CD4-positive, alpha-beta T cell (primary cell): Measurements from ENCODE around the gene STX17. TPM values are rescaled to one million over a fixed set of nuclear protein-coding genes. Genes with fewer than 3 reads are reported as not detected.

Experiments
- ATAC-seq: fragments of 200-7000 bp; cut with Tn5 transposase; one replicate; pipeline ENCODE4 v1.10.0; 2022; ENCODE audit warnings: mild to moderate bottlenecking; ENCODE audit not compliant: poor library complexity
- CTCF ChIA-PET: fragments of 350-600 bp; sonication (Branson Sonifier 250); formaldehyde crosslinking; loops from one replicate; lab custom pipeline; 2021; ENCODE audit warnings: antibody characterized with exemption, inconsistent platforms; lab: Charles Lee
- POLR2A ChIA-PET: fragments of 350-600 bp; sonication (Branson Sonifier 250); formaldehyde crosslinking; loops from one replicate; lab custom pipeline; 2021; ENCODE audit warnings: antibody characterized with exemption, inconsistent platforms; lab: Charles Lee
- DNase-seq, 14 experiments: peaks; one replicate each; pipeline ENCODE4 v3.0.0-alpha.2; 2013 to 2020; ENCODE audit warnings: mixed read lengths in 2 of 14
- H3K27ac ChIP-seq, 2 donors: one replicate each; pipeline versions ENCODE4 v1.5.1 to v1.7.0; 2013; ENCODE audit warnings: low read length in 2 of 2, low read depth in 1 of 2, mild to moderate bottlenecking in 1 of 2
- H3K27me3 ChIP-seq, 2 experiments: 1 replicate in 1 of 2; 2 replicates in 1 of 2; pipeline versions ENCODE4 v1.6.1 to v1.7.0; 2013; ENCODE audit warnings: low read length in 2 of 2, control low read depth in 1 of 2, mild to moderate bottlenecking in 1 of 2, moderate library complexity in 1 of 2; ENCODE audit not compliant: insufficient read depth in 2 of 2, control insufficient read depth in 1 of 2
- H3K36me3 ChIP-seq: one replicate; pipeline ENCODE4 v1.6.1; 2013; ENCODE audit warnings: low read length, control low read depth; ENCODE audit not compliant: insufficient read depth
- H3K4me1 ChIP-seq: one replicate; pipeline ENCODE4 v1.6.1; 2013; ENCODE audit warnings: low read length, control low read depth; ENCODE audit not compliant: insufficient read depth
- H3K4me3 ChIP-seq: one replicate; pipeline ENCODE4 v1.5.1; 2013; ENCODE audit warnings: mild to moderate bottlenecking, low read length, moderate library complexity
- H3K9me3 ChIP-seq, 2 experiments: 1 replicate in 1 of 2; 2 replicates in 1 of 2; pipeline versions ENCODE4 v1.6.1 to v1.7.0; 2013; ENCODE audit warnings: low read length in 2 of 2, mild to moderate bottlenecking in 2 of 2, control low read depth in 1 of 2, moderate library complexity in 1 of 2; ENCODE audit not compliant: control insufficient read depth in 1 of 2, insufficient read depth in 1 of 2
- H3K27ac Mint-ChIP-seq: one replicate; pipeline ENCODE4 v1.8.0; 2020; ENCODE audit warnings: mixed read lengths
- H3K27me3 Mint-ChIP-seq: one replicate; pipeline ENCODE4 v1.8.0; 2021; ENCODE audit warnings: mixed read lengths
- H3K36me3 Mint-ChIP-seq: one replicate; pipeline ENCODE4 v1.8.0; 2021; ENCODE audit warnings: low read depth, mixed read lengths
- H3K4me1 Mint-ChIP-seq: one replicate; pipeline ENCODE4 v1.8.0; 2021; ENCODE audit warnings: low read depth, mixed read lengths
- H3K4me3 Mint-ChIP-seq: one replicate; pipeline ENCODE4 v1.8.0; 2020; ENCODE audit warnings: mild to moderate bottlenecking, mixed read lengths
- H3K9me3 Mint-ChIP-seq: one replicate; pipeline ENCODE4 v1.8.0; 2020; ENCODE audit warnings: mixed read lengths
- CTCF ChIP-seq: fragments of 200-600 bp; IDR thresholded peaks from one replicate; pipeline ENCODE4 v1.8.0; 2022; ENCODE audit warnings: antibody characterized with exemption, mild to moderate bottlenecking
- intact Hi-C, 2 experiments: fragments of 100-400 bp; cut with DNase I in 1 of 2; cut with micrococcal nuclease in 1 of 2; formaldehyde crosslinking; loops; one replicate each; pipeline versions ENCODE4 v1.15.1 to v1.9.0; 2023 to 2025; cut with DNase I, micrococcal nuclease
- total RNA-seq, 174 experiments: library from RNA in 2 of 174; stranded (reverse) in 2 of 174; gene quantifications; one replicate each; pipeline ENCODE4 v1.2.3 and lab custom pipeline; 2021 to 2026

The STX17 gene
- total RNA-seq, 2 experiments from 2014 or later, result 29.3 to 31.3 TPM

GRCh38 chr9:99911600-99911999 is 5.1 kb downstream of the STX17 start:
- no peak overlapping the region for H3K27ac Mint-ChIP-seq
- no peaks in the 10 kb centered on the region for H3K27me3 Mint-ChIP-seq
- peaks cover 4% of the 10 kb centered on the region for H3K4me1 ChIP-seq
- no peak for DNase-seq
- POLR2A ChIA-PET, result interaction anchor here (0.6 kb wide), 1 partner anchor 86 kb away, joined by 3 read pairs; no protein-coding TSS in a partner anchor
- H3K36me3 Mint-ChIP-seq, result peaks cover 65% of the 10 kb centered on the region
- H3K9me3 ChIP-seq, result no peaks in the 10 kb centered on the region
- CTCF ChIA-PET, result no interaction called here
- no peak for ATAC-seq
- no peak overlapping the region for H3K27ac ChIP-seq
- no peaks in the 10 kb centered on the region for H3K27me3 ChIP-seq
- H3K4me3 Mint-ChIP-seq, result no peak overlapping the region
- no peak for TF ChIP-seq CTCF
- intact Hi-C loops, result no loop called here
- peaks cover 16% of the 10 kb centered on the region for H3K36me3 ChIP-seq
- H3K4me3 ChIP-seq, result no peak overlapping the region
- H3K4me1 Mint-ChIP-seq, result peaks cover 61% of the 10 kb centered on the region
- no peaks in the 10 kb centered on the region for H3K9me3 Mint-ChIP-seq

GRCh38 chr9:99916650-99917049 is 10.2 kb downstream of the STX17 start:
- no peaks in the 10 kb centered on the region for H3K4me1 ChIP-seq
- ChIA-PET POLR2A (no interaction called here), CTCF (no interaction called here)
- Mint-ChIP-seq H3K27ac (no peak overlapping the region), H3K4me3 (no peak overlapping the region), H3K27me3 (no peaks in the 10 kb centered on the region), H3K36me3 (peaks cover 99% of the 10 kb centered on the region), H3K9me3 (no peaks in the 10 kb centered on the region), H3K4me1 (peaks cover 67% of the 10 kb centered on the region)
- ATAC-seq (no peak), DNase-seq (no peak)
- no peaks in the 10 kb centered on the region for H3K9me3 ChIP-seq
- no peaks in the 10 kb centered on the region for H3K27me3 ChIP-seq
- TF ChIP-seq CTCF, result no peak
- H3K4me3 ChIP-seq, result no peak overlapping the region
- peaks cover 56% of the 10 kb centered on the region for H3K36me3 ChIP-seq
- intact Hi-C loops, result no loop called here
- no peak overlapping the region for H3K27ac ChIP-seq

- peak overlapping the region; percentile 65 for H3K27ac Mint-ChIP-seq
- H3K36me3 Mint-ChIP-seq, result peaks cover 99% of the 10 kb centered on the region
- Histone ChIP-seq H3K4me3 (no peak overlapping the region), H3K27me3 (no peaks in the 10 kb centered on the region), H3K27ac (no peak overlapping the region), H3K4me1 (peaks cover 2% of the 10 kb centered on the region), H3K36me3 (peaks cover 70% of the 10 kb centered on the region), H3K9me3 (no peaks in the 10 kb centered on the region)
- no peaks in the 10 kb centered on the region for H3K9me3 Mint-ChIP-seq
- ChIA-PET POLR2A (interaction anchor here (1.5 kb wide), 1 partner anchor 11 kb away, joined by 4 read pairs; no protein-coding TSS in a partner anchor), CTCF (interaction anchor here (0.6 to 1.9 kb wide), 3 partner anchors 9 to 17 kb away, joined by 3 to 7 read pairs (median 3); no protein-coding TSS in a partner anchor)
- H3K27me3 Mint-ChIP-seq, result no peaks in the 10 kb centered on the region
- TF ChIP-seq CTCF, result no peak
- H3K4me1 Mint-ChIP-seq, result peaks cover 70% of the 10 kb centered on the region
- intact Hi-C loops, result no loop called here
- ATAC-seq (no peak), DNase-seq (no peak)
- no peak overlapping the region for H3K4me3 Mint-ChIP-seq
Observed at GRCh38 chr9:99918134-99918533, 11.7 kb downstream of the STX17 start.
